G401.6 (cell line): Measurements from ENCODE around the gene KRT27.
"Not testable (repeated sequence)": the region's sequence is repeated elsewhere in the genome, so short reads cannot be mapped to it uniquely, and the experiment has no call there.

Experiments
- FAIRE-seq: peaks from 2 replicates; lab custom pipeline; 2012; peaks lifted over from hg19 to GRCh38; lab: Jason Lieb, UNC

The KRT27 gene

GRCh38 chr17:40753804-40754203 lies 28.5 kb downstream of the KRT27 start:
- no peak for FAIRE-seq

- FAIRE-seq: no peak
These were observed 31.3 kb downstream of the KRT27 start for GRCh38 chr17:40751065-40751464.

- FAIRE-seq: no peak
These were observed 32.0 kb downstream of the KRT27 start for GRCh38 chr17:40750391-40750790.

- FAIRE-seq: not testable (repeated sequence)
These were observed 33.7 kb downstream of the KRT27 start for GRCh38 chr17:40748666-40749065.

GRCh38 chr17:40738553-40738952 lies 43.8 kb downstream of the KRT27 start:
- FAIRE-seq: no peak

GRCh38 chr17:40735016-40735415 lies 47.3 kb downstream of the KRT27 start:
- FAIRE-seq: no peak

- no peak for FAIRE-seq
These were observed 48.3 kb downstream of the KRT27 start for GRCh38 chr17:40734018-40734417.

GRCh38 chr17:40730970-40731369 lies 51.4 kb downstream of the KRT27 start:
- FAIRE-seq: no peak

- FAIRE-seq: no peak
These were observed 54.7 kb downstream of the KRT27 start for GRCh38 chr17:40727447-40728231.

GRCh38 chr17:40726919-40727318 lies 55.4 kb downstream of the KRT27 start:
- peak; percentile 30 for FAIRE-seq
